HepG2 (cell line): Measurements from ENCODE around the gene ZNF134.

Experiments used
- BRCA1 ChIP-seq: sonication (generic); formaldehyde crosslinking; IDR thresholded peaks from 2 replicates; pipeline ENCODE4 v1.4.0; 2020; ENCODE audit warnings: missing genetic modification reagents
- CBX5 ChIP-seq: sonication (generic); formaldehyde crosslinking; IDR thresholded peaks from 2 replicates; pipeline ENCODE4 v1.4.0; 2020; ENCODE audit warnings: missing genetic modification reagents, borderline replicate concordance
- EZH2 ChIP-seq: conservative IDR thresholded peaks from 2 replicates; pipeline ENCODE4 v1.6.1; 2012; ENCODE audit warnings: mild to moderate bottlenecking, low read depth, low read length, moderate library complexity
- GTF2F1 ChIP-seq: fragments of 150-350 bp; IDR thresholded peaks from 2 replicates; pipeline ENCODE4 v1.6.1; 2014; ENCODE audit warnings: low read length
- HDAC2 ChIP-seq: sonication (generic); formaldehyde crosslinking; IDR thresholded peaks from 2 replicates; pipeline ENCODE4 v1.4.0; 2020; ENCODE audit warnings: missing genetic modification reagents
- KDM1A ChIP-seq: IDR thresholded peaks from 2 replicates; pipeline ENCODE4 v1.6.1; 2016; ENCODE audit warnings: missing compliant biosample characterization
- POLR2AphosphoS5 ChIP-seq: IDR thresholded peaks from 2 replicates; pipeline ENCODE4 v1.6.1; 2012; ENCODE audit warnings: low read depth, low read length
- PPARG ChIP-seq: conservative IDR thresholded peaks from 2 replicates; pipeline ENCODE4 v1.6.1; 2016; ENCODE audit warnings: missing biosample characterization, missing genetic modification reagents
- SIN3A ChIP-seq: IDR thresholded peaks from 2 replicates; pipeline ENCODE4 v1.6.1; 2011; ENCODE audit warnings: low read depth, mild to moderate bottlenecking, control low read depth, low read length, borderline replicate concordance
- YY1 ChIP-seq: IDR thresholded peaks from 2 replicates; pipeline ENCODE4 v1.6.1; 2011; ENCODE audit warnings: low read length, low read depth, moderate library complexity, mild to moderate bottlenecking; ENCODE audit not compliant: insufficient read depth, insufficient replicate concordance
- TF ChIP-seq, protein P1 (sequence below): sonication (generic); formaldehyde crosslinking; IDR thresholded peaks from 2 replicates; pipeline ENCODE4 v1.5.0; 2020; ENCODE audit warnings: mild to moderate bottlenecking, missing genetic modification reagents, moderate library complexity

DNA sequence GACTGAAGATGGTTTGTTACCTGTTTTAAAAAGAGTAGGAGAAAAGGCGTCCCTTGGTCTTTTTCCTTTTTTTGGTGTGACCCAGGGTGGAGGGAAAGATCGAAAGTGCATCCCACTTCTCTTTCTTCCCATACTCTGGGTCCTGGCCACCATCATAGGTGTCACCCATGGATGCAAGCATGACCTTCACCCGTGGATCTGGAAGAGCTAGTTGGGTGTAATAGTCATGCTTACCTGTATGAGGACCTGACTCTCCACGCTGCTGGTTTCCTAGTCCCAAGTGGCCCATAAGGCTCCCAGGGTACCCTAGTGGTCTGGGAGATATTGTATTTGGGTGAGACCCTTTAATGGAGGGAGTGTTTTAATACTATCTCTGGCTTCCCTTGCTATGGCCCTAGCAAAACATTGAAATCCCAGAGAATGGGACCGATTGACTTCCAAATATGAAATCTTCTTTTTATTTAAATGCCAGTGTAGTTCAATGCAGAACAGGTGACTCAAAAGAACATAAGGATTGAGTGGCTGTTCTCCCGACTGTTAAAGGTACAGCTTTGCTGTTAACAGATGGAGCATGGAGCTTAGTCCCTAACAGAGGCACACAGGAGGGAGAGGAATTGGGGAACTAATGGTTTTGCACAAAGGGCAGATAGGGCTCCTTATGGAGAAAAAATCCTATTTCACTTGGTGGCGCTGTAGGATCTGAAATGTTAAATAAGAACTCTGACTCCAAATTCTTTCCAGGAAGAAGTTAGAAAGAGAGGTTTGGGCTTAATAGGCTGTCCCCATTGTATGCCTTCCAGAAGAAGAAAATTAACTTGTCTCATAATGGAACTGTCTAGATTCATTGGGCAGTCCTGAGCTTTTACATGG, 47.4 kb upstream of the ZNF134 start:
- TF ChIP-seq, protein P1, sequence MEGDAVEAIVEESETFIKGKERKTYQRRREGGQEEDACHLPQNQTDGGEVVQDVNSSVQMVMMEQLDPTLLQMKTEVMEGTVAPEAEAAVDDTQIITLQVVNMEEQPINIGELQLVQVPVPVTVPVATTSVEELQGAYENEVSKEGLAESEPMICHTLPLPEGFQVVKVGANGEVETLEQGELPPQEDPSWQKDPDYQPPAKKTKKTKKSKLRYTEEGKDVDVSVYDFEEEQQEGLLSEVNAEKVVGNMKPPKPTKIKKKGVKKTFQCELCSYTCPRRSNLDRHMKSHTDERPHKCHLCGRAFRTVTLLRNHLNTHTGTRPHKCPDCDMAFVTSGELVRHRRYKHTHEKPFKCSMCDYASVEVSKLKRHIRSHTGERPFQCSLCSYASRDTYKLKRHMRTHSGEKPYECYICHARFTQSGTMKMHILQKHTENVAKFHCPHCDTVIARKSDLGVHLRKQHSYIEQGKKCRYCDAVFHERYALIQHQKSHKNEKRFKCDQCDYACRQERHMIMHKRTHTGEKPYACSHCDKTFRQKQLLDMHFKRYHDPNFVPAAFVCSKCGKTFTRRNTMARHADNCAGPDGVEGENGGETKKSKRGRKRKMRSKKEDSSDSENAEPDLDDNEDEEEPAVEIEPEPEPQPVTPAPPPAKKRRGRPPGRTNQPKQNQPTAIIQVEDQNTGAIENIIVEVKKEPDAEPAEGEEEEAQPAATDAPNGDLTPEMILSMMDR, result no peak
- no peak for TF ChIP-seq POLR2AphosphoS5
- no peak for TF ChIP-seq KDM1A (CRISPR knock-in tag)
- no peak for TF ChIP-seq SIN3A
- TF ChIP-seq BRCA1 (CRISPR knock-in tag), result no peak
- TF ChIP-seq PPARG, result no peak
- no peak for TF ChIP-seq YY1
- TF ChIP-seq CBX5 (CRISPR knock-in tag), result peak; percentile 95
- no peak for TF ChIP-seq GTF2F1
- TF ChIP-seq EZH2, result no peak
- TF ChIP-seq HDAC2 (CRISPR knock-in tag), result no peak
